ENCODE data around the gene ANKRD34A. TPM values are rescaled to one million over a fixed set of nuclear protein-coding genes. Genes with fewer than 3 reads are reported as not detected.

The ANKRD34A gene
- total RNA-seq, 2 experiments from 2014 or later = 0.42 to 0.47 TPM

DNA sequence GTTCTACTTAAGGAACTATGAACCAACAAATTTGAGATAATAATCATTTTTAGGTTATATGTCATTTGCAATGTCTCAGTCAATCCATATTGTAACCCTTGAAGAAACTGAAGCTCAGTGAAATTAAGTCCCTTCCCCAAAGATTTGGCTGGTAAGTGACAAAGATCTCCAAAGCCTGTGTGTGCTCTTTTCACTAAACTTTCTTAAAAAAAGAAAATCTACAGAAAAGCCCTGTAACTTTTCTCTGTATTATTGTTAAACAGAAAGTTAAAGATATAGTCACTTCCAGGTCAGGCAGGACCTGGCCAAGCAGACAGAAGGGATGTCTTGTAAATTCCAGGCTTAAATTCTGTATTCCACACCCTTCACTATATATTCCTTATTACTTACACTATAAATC is 8.0 kb downstream of the ANKRD34A start:
- TF ChIP-seq, protein P1, sequence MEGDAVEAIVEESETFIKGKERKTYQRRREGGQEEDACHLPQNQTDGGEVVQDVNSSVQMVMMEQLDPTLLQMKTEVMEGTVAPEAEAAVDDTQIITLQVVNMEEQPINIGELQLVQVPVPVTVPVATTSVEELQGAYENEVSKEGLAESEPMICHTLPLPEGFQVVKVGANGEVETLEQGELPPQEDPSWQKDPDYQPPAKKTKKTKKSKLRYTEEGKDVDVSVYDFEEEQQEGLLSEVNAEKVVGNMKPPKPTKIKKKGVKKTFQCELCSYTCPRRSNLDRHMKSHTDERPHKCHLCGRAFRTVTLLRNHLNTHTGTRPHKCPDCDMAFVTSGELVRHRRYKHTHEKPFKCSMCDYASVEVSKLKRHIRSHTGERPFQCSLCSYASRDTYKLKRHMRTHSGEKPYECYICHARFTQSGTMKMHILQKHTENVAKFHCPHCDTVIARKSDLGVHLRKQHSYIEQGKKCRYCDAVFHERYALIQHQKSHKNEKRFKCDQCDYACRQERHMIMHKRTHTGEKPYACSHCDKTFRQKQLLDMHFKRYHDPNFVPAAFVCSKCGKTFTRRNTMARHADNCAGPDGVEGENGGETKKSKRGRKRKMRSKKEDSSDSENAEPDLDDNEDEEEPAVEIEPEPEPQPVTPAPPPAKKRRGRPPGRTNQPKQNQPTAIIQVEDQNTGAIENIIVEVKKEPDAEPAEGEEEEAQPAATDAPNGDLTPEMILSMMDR (IDR thresholded peaks at IDR 0.05) = no peak
- Histone ChIP-seq H3K27me3 (ENCODE audit: control insufficient read depth in 1 of 2, insufficient read depth in 2 of 2, low read length in 2 of 2) (no peaks in the 10 kb centered on the region), H3K36me3 (ENCODE audit: insufficient read depth, low read length) (peaks cover 21% of the 10 kb centered on the region), H3K4me1 (ENCODE audit: insufficient read depth, low read length) (peaks cover 54% of the 10 kb centered on the region), H3K9me3 (ENCODE audit: control insufficient read depth in 1 of 2, insufficient read depth in 1 of 2, low read length in 2 of 2) (no peaks in the 10 kb centered on the region), H3K4me3 (ENCODE audit: low read length) (peak overlapping the region; percentile 83), H3K27ac (ENCODE audit: low read depth in 1 of 2, low read length in 2 of 2) (peak overlapping the region; percentile 75 to 76)
- Mint-ChIP-seq H3K4me3 (peak overlapping the region; percentile 96), H3K36me3 (ENCODE audit: low read depth) (peaks cover 37% of the 10 kb centered on the region), H3K4me1 (ENCODE audit: low read depth) (peaks cover 76% of the 10 kb centered on the region), H3K27me3 (no peaks in the 10 kb centered on the region), H3K9me3 (no peaks in the 10 kb centered on the region), H3K27ac (peak overlapping the region; percentile 87)
- ChIA-PET POLR2A (interaction anchor here (1.5 to 8.8 kb wide), 10 partner anchors 10 to 98 kb away, joined by 4 to 213 read pairs (median 30); partner anchors contain the start of genes ANKRD34A, PEX11B, PIAS3 and POLR3GL), CTCF (interaction anchor here (1.8 to 3.8 kb wide), 2 partner anchors 29 to 51 kb away, joined by 4 to 19 read pairs; partner anchors contain the start of gene RBM8A)
- ATAC-seq (ENCODE audit: poor library complexity) (no peak), DNase-seq (no peak)
- intact Hi-C loops (cut with DNase I, micrococcal nuclease) = loop anchor here (5.0 kb wide), 2 partner anchors 39 to 1586 kb away; partner anchors contain the start of genes PEX11B (in 2 of the 2) and BCL9 (in 1 of the 2)

DNA sequence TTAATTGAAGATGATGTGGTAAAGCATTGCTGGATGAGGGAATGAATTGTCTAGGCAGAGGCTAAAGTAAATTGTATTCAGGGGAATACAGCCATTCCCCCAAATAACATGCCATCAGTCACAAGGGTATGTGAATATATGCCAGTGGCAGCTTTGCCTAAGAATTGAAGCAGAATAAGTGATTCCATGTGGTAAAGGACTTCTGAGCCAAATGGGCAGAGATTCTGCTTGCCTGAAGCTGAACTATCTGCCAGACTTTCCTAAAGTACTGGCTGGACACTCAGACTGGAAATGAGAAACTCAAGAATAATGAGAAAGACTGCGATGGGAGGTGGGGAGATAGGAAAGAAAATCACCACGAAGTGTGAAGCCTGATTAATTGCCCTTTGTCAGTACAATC is 8.9 kb downstream of the ANKRD34A start:
- no peaks in the 10 kb centered on the region for H3K27me3 ChIP-seq (ENCODE audit: control insufficient read depth in 1 of 2, insufficient read depth in 2 of 2, low read length in 2 of 2)
- H3K4me3 ChIP-seq (ENCODE audit: low read length) = no peak overlapping the region
- intact Hi-C loops (cut with DNase I, micrococcal nuclease) = loop anchor here (2.0 to 5.0 kb wide), 3 partner anchors 21 to 1587 kb away; partner anchors contain the start of genes PEX11B (in 2 of the 2) and BCL9 (in 1 of the 2)
- ChIA-PET POLR2A (interaction anchor here (1.2 to 8.8 kb wide), 6 partner anchors 11 to 37 kb away, joined by 4 to 213 read pairs (median 28); partner anchors contain the start of genes ANKRD34A, PEX11B, POLR3GL and RBM8A), CTCF (interaction anchor here (1.8 to 3.8 kb wide), 2 partner anchors 28 to 52 kb away, joined by 4 to 19 read pairs; partner anchors contain the start of gene RBM8A)
- H3K27ac ChIP-seq (ENCODE audit: low read depth in 1 of 2, low read length in 2 of 2) = no peak overlapping the region
- peaks cover 52% of the 10 kb centered on the region for H3K4me1 ChIP-seq (ENCODE audit: insufficient read depth, low read length)
- no peak for ATAC-seq (ENCODE audit: poor library complexity)
- no peak for DNase-seq
- H3K9me3 Mint-ChIP-seq = no peaks in the 10 kb centered on the region
- H3K4me1 Mint-ChIP-seq (ENCODE audit: low read depth) = peaks cover 84% of the 10 kb centered on the region
- peak overlapping the region; percentile 96 for H3K4me3 Mint-ChIP-seq
- peak overlapping the region; percentile 87 for H3K27ac Mint-ChIP-seq
- no peaks in the 10 kb centered on the region for H3K27me3 Mint-ChIP-seq
- peaks cover 26% of the 10 kb centered on the region for H3K36me3 ChIP-seq (ENCODE audit: insufficient read depth, low read length)
- TF ChIP-seq, protein P1 (IDR thresholded peaks at IDR 0.05) = no peak
- H3K9me3 ChIP-seq (ENCODE audit: control insufficient read depth in 1 of 2, insufficient read depth in 1 of 2, low read length in 2 of 2) = no peaks in the 10 kb centered on the region
- peaks cover 41% of the 10 kb centered on the region for H3K36me3 Mint-ChIP-seq (ENCODE audit: low read depth)

DNA sequence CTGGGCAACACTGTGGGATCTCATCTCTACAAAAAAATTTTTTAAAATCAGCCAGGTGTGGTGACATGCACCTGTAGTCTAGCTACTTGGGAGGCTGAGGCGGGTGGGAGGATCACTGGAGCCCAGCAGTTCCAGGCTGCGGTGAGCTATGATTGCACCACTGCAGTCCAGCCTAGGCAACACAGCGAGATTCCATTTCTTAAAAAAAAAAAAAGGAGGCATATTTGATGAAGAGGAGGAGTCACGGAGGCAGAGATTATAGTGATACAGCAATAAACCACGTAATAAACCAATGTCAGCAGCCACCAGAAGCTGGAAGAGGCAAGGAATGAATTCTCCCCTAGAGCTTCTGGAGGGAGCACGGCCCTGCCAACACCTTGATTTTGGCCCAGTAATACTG is 10.5 kb downstream of the ANKRD34A start:
- ChIA-PET POLR2A (interaction anchor here (0.7 to 8.8 kb wide), 4 partner anchors 12 to 35 kb away, joined by 3 to 213 read pairs (median 45); partner anchors contain the start of genes ANKRD34A, PEX11B, POLR3GL and RBM8A), CTCF (interaction anchor here (0.8 to 1.6 kb wide), 2 partner anchors 54 to 108 kb away, joined by 3 to 4 read pairs; partner anchors contain the start of gene NUDT17)
- Histone ChIP-seq H3K4me1 (ENCODE audit: insufficient read depth, low read length) (peaks cover 44% of the 10 kb centered on the region), H3K27ac (ENCODE audit: low read depth in 1 of 2, low read length in 2 of 2) (no peak overlapping the region), H3K36me3 (ENCODE audit: insufficient read depth, low read length) (peaks cover 27% of the 10 kb centered on the region), H3K9me3 (ENCODE audit: control insufficient read depth in 1 of 2, insufficient read depth in 1 of 2, low read length in 2 of 2) (no peaks in the 10 kb centered on the region), H3K4me3 (ENCODE audit: low read length) (no peak overlapping the region), H3K27me3 (ENCODE audit: control insufficient read depth in 1 of 2, insufficient read depth in 2 of 2, low read length in 2 of 2) (no peaks in the 10 kb centered on the region)
- no peaks in the 10 kb centered on the region for H3K27me3 Mint-ChIP-seq
- H3K36me3 Mint-ChIP-seq (ENCODE audit: low read depth) = peaks cover 52% of the 10 kb centered on the region
- ATAC-seq (ENCODE audit: poor library complexity) = no peak
- H3K27ac Mint-ChIP-seq = no peak overlapping the region
- H3K9me3 Mint-ChIP-seq = no peaks in the 10 kb centered on the region
- TF ChIP-seq, protein P1 (IDR thresholded peaks at IDR 0.05) = no peak
- H3K4me3 Mint-ChIP-seq = peak overlapping the region; percentile 39
- no peak for DNase-seq
- peaks cover 82% of the 10 kb centered on the region for H3K4me1 Mint-ChIP-seq (ENCODE audit: low read depth)
- intact Hi-C loops (cut with DNase I, micrococcal nuclease) = loop anchor here in 1 of 2 experiments (2.0 kb wide), 1 partner anchor 19 kb away; no protein-coding TSS in a partner anchor

Measured in CD4-positive, alpha-beta T cell (primary cell).